DMS153 treated with DMSO at 0.1 percent for 48 hours (cell line): Measurements from ENCODE around the gene PCNX2.

Experiments used
- DNase-seq: peaks from one replicate; lab custom pipeline; 2025; ENCODE audit not compliant: unreplicated experiment; lab: John Stamatoyannopoulos, UW

The PCNX2 gene

GRCh38 chr1:232966663-232967062 is 328.9 kb downstream of the PCNX2 start:
- no peak for DNase-seq

GRCh38 chr1:232965912-232966217 is 329.7 kb downstream of the PCNX2 start:
- DNase-seq: no peak

- no peak for DNase-seq
These were observed 330.2 kb downstream of the PCNX2 start for GRCh38 chr1:232965124-232965911.

DNA sequence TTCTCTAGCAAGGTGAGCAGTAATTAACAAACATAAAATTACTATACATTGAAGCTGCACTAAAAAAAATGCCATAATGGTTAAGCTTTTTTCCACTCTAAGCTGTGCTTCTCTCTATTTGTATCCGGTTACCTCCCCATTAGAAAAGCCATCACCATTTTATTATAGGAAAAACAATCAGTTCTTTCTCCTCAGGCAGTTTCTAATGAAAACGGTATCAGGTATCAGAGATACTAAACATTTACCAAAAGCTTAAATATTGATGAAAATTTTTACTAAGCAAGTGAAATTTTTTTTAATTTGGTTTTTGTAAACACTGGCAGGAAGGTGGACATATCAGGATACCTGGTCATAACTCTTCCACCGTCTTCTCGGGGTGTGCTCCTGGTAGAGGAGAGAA is 330.9 kb downstream of the PCNX2 start:
- DNase-seq: no peak

- no peak for DNase-seq
These were observed 332.5 kb downstream of the PCNX2 start for GRCh38 chr1:232962761-232963745.

GRCh38 chr1:232958067-232958466 is 337.5 kb downstream of the PCNX2 start:
- no peak for DNase-seq

- DNase-seq: no peak
These were observed 339.4 kb downstream of the PCNX2 start for GRCh38 chr1:232956081-232956480.

DNA sequence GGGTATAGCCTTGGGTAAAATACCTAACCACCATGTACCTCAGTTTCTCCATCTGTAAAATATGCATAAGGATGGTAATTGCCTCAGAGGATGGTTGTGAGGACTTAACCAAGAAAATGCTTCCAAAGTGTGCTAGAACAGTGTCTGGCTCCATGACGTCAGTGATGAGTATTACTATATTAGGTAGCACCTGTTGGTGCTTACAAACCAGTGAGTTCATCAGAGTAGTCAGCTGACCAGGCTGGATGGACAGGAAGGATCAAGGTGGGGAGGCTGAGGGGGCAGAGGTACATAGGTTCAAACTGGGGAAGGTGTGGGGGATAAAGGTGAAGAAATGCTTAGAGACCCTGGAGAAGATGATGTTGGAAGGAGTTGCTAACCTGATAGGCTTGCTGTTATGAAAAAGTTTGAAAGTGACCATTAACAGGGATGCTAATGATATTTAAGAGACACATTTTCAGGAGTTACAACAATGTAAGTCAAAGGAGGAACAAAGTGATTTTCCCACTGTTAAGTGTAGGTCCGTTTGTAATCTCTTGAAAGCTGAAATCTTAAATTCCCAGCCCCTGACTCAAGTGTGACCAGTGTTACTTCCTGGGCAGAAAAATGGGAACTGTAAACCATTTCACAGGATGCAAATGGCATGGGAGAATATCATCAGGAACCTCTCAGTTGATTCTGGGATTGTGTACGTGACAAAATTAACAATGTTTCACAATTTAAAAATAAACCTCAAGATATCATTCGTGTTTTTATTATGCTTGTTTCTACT is 340.7 kb downstream of the PCNX2 start:
- DNase-seq: no peak

DNA sequence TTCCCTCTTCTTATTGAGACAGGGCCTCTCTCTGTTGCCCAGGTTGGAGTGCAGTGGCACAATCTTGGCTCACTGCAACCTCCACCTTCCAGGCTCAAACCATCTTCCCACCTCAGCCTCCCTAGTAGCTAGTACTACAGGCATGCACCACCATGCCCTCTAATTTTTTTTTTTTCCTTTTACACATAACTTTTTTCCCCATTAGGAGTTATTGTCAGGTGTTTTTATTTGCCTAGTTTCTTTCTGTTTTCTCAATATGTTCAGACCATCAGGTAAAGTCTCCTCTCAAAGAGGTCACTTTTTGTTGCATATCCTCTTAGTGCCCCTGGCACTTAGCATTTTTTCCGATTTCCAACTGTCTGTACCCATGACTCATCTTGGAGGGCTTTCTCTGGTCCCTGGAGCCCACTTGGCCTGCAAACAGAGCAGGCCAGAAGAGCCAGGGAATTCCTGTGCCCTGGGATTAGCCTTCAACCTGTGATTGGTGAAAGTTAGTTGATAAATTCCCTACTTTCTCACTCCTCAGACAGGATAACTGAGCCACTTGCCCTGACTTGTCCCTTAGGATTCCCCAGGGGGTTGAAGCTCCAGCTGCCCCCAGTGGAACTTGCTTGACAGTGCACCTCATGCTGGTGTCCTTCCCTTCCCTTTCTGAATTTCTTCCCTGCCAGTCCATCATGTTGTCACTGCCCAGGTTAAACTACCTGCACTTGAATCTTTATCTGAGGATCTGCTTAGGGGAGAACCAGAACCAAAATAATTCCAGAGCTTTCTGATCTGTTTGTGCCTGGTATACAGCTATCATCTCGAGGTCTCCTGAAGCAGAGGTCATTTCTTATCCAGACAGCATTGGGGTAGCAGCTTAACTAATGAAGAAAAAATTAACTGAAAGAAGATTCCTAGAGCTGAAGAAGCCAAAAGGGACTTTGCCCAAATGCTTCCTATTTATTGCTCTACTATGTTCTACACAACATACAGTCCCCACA is 342.7 kb downstream of the PCNX2 start:
- DNase-seq: peak; percentile 5

DNA sequence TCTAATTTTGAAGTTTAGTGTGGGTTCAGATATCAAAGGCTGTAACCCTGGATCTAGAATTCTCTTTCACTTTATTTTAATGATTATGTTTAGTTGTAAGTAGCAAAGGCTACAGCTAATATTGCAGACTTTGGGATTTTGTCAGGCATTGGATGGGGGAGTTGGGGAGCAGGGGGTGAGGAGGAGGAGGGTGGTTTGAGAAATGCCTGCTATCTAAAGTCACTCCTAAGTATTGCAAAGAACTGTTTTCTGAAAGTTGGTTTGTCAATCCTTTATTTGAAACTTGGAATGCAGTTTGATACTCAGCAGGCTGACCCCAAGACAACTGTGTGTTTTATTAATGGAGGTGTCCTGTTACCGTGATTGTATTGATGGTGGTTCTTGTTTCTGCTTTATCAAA is 343.9 kb downstream of the PCNX2 start:
- DNase-seq: no peak

DNA sequence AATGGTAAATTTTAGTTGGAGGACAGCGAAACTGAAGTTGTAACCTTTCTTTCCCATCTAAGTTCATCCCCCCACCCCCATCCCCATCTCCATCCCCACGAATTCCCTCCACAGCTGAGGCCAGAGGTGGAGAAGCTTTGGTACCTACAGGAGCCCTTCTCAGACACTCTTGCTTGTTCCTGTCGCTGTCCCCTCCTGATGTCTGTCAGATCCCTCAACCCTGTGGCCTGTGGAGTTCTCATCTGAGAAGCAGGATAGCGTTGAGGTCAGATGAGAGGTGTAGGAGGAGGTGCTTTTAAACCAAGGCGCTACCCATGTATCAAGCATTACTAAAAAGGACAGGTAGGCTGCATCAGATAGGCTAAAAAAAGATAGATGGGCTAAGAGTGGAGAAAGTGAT is 344.3 kb downstream of the PCNX2 start:
- no peak for DNase-seq

GRCh38 chr1:232950197-232951176 is 345.0 kb downstream of the PCNX2 start, which contains the start of gene NTPCR:
Gene NTPCR (plus strand): TSS chr1:232950611. CDS start chr1:232950711, 100 bp downstream.
- peak; percentile 67 for DNase-seq

- no peak for DNase-seq
These were observed 345.8 kb downstream of the PCNX2 start for GRCh38 chr1:232949636-232950196.

DNA sequence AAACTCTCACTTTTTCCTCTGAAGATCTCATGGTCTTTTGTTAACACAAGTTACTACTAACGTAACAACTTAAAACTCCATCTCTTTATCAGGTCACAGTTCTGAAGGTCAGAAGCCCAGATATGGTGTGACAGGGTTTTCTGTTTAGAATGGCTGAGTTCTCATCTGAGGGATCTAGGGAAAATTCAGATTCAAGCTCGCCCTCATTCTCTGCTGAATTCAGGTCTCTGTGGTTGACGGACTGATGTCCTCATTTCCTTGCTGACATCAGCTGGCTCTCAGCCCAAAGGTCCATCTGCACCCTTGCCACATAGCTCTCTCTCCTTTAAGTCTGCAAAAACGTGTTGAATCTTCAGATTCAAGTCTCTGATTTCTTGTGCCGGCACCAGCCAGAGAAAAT is 351.2 kb downstream of the PCNX2 start:
- DNase-seq: no peak

- no peak for DNase-seq
These were observed 351.8 kb downstream of the PCNX2 start for GRCh38 chr1:232943679-232944252.

- no peak for DNase-seq
These were observed 352.9 kb downstream of the PCNX2 start for GRCh38 chr1:232942413-232943294.

DNA sequence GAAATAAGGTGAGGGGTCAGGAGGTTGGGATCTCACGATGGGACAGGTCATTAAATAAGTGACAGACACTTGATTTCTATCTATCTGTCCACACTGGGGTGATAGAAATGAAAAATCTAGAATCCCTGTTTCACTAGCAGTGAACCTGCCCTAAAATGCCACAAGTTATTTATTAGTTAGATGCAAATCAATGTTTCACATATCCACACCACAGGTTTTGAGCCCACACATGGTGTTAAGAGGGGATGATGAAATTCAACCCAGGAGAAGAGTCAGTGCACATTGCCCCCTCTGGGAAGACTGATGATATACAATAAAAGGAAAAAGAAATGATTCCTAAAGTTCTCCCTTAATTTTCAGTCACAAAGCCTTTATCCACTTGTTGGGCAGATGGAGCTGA is 355.3 kb downstream of the PCNX2 start:
- no peak for DNase-seq
